ENCODE measurements around the gene MPND. TPM values are rescaled to one million over a fixed set of nuclear protein-coding genes. Genes with fewer than 3 reads are reported as not detected.

Gene MPND
- total RNA-seq, 1 experiment from 2014 or later, result 24.3 TPM

- H3K9ac ChIP-seq (ENCODE audit: low read length), result no peak overlapping the region
- no TSS peak for BruUV-seq (replicated peaks)
- RAD21 ChIA-PET (ENCODE audit: low non-redundant PET in 1 of 2, low total read pairs in 2 of 2, uncharacterized antibody in 2 of 2, unreplicated experiment in 2 of 2), result no interaction called here
- POLR2A ChIA-PET, result interaction anchor here (1.8 kb wide), 1 partner anchor 39 kb away, joined by 4 read pairs; the partner anchor contains the start of gene MPND
- peaks cover 4 to 9% of the 10 kb centered on the region in 2 experiments; a peak in 2 of 4 replicates for H3K4me1 ChIP-seq (ENCODE audit: control insufficient read depth in 1 of 2, insufficient read depth in 2 of 2, low read length in 2 of 2)
- no peaks in the 10 kb centered on the region for H3K9me2 ChIP-seq (ENCODE audit: insufficient read depth)
- CTCF ChIA-PET, result no interaction called here
- H3K4me3 ChIP-seq (replicated peaks in 1 of 2; ENCODE audit: low read depth in 1 of 2, low read length in 2 of 2), result peak overlapping the region in 1 of 2 experiments; percentile 40; a peak in 3 of 4 replicates
- 0 out of 4 replicates have a peak, but pooled peaks cover 0 to 3% of the 10 kb centered on the region in 2 experiments for H3K36me3 ChIP-seq (ENCODE audit: control insufficient read depth in 1 of 2, insufficient read depth in 2 of 2, low read length in 2 of 2)
- ATAC-seq (0 out of 2 replicates have a peak, but pooled peaks have one; percentile 2), DNase-seq (ENCODE audit: low read depth, low spot score) (no peak)
- H4K20me1 ChIP-seq (ENCODE audit: insufficient read depth), result no peaks in the 10 kb centered on the region
- TF ChIP-seq JUND (IDR thresholded peaks at IDR 0.05) (no peak), EZH2 (IDR thresholded peaks at IDR 0.05) (no peak), EZH2phosphoT487 (IDR thresholded peaks at IDR 0.05; ENCODE audit: borderline replicate concordance) (no peak), POLR2A (IDR thresholded peaks at IDR 0.05; ENCODE audit: borderline replicate concordance, extremely low read depth, insufficient read depth, insufficient read length) (no peak), CBX3 (IDR thresholded peaks at IDR 0.05; ENCODE audit: low read depth) (no peak), YY1 (IDR thresholded peaks at IDR 0.05; ENCODE audit: extremely low read depth, insufficient replicate concordance, low read depth, low read length) (no peak), RAD21 (IDR thresholded peaks at IDR 0.05; ENCODE audit: low read depth) (no peak), SRF (IDR thresholded peaks at IDR 0.05; ENCODE audit: low read depth) (no peak), SP1 (IDR thresholded peaks at IDR 0.05; ENCODE audit: low read depth) (no peak), TCF7L2 (IDR thresholded peaks at IDR 0.05; ENCODE audit: borderline replicate concordance, extremely low read depth, insufficient read depth, insufficient read length) (no peak), EGR1 (IDR thresholded peaks at IDR 0.05; ENCODE audit: low read depth) (no peak), ELF1 (IDR thresholded peaks at IDR 0.05; ENCODE audit: borderline replicate concordance, low read depth) (no peak), ZNF274 (IDR thresholded peaks at IDR 0.05; ENCODE audit: low read depth, low read length) (no peak), CEBPB (IDR thresholded peaks at IDR 0.05; ENCODE audit: low read depth) (no peak), ZFX (IDR thresholded peaks at IDR 0.05) (no peak)
- peak overlapping the region; percentile 62 for H2AFZ ChIP-seq (ENCODE audit: low read depth, low read length, poor library complexity, severe bottlenecking)
- H3K9me3 ChIP-seq (ENCODE audit: control insufficient read depth in 1 of 2, insufficient read depth in 1 of 2, low read depth in 1 of 2, low read length in 2 of 2), result no peaks in the 10 kb centered on the region
- H3K4me2 ChIP-seq (ENCODE audit: low read length), result peak overlapping the region; percentile 46
- H3K27ac ChIP-seq (ENCODE audit: low read depth, low read length), result no peak overlapping the region
- no peaks in the 10 kb centered on the region for H3K79me2 ChIP-seq (ENCODE audit: insufficient read depth, low read length)
- intact Hi-C loops (cut with micrococcal nuclease), result no loop called here
- H3K27me3 ChIP-seq (ENCODE audit: insufficient read depth, low read length), result no peaks in the 10 kb centered on the region
These were observed 39.4 kb upstream of the MPND start for GRCh38 chr19:4303819-4304537.
